Liver (tissue), 9 donors: ENCODE data around the gene EHD4. TPM values are rescaled to one million over a fixed set of nuclear protein-coding genes. Genes with fewer than 3 reads are reported as not detected.

Source experiments
- DNase-seq: peaks from one replicate; pipeline ENCODE4 v3.0.0-alpha.2; 2017; ENCODE audit warnings: low spot score
- H3K27ac ChIP-seq, 2 donors: one replicate each; pipeline ENCODE4 v1.7.0; 2013; ENCODE audit warnings: inconsistent platforms in 2 of 2, low read length in 2 of 2, control low read depth in 1 of 2, low read depth in 1 of 2, mild to moderate bottlenecking in 1 of 2
- H3K27me3 ChIP-seq, 4 donors: one replicate each; pipeline versions ENCODE4 v1.6.1 to v1.7.0; 2013; ENCODE audit warnings: low read length in 3 of 4, inconsistent platforms in 1 of 4, mild to moderate bottlenecking in 1 of 4, moderate library complexity in 1 of 4; ENCODE audit not compliant: control insufficient read depth in 4 of 4, insufficient read depth in 4 of 4
- H3K36me3 ChIP-seq, 4 donors: one replicate each; pipeline versions ENCODE4 v1.6.1 to v1.7.0; 2013; ENCODE audit warnings: low read length in 3 of 4, mild to moderate bottlenecking in 3 of 4, low read depth in 1 of 4, moderate library complexity in 1 of 4; ENCODE audit not compliant: control insufficient read depth in 4 of 4, insufficient read depth in 3 of 4
- H3K4me1 ChIP-seq, 4 donors: one replicate each; pipeline versions ENCODE4 v1.6.1 to v1.7.0; 2013; ENCODE audit warnings: low read length in 3 of 4, mild to moderate bottlenecking in 3 of 4, moderate library complexity in 1 of 4; ENCODE audit not compliant: control insufficient read depth in 4 of 4, insufficient read depth in 4 of 4
- H3K4me3 ChIP-seq, 3 donors: one replicate each; pipeline versions ENCODE4 v1.6.1 to v1.7.0; 2013; ENCODE audit warnings: low read length in 3 of 3, control low read depth in 1 of 3, low read depth in 1 of 3, mild to moderate bottlenecking in 1 of 3
- H3K9ac ChIP-seq, 2 donors: one replicate each; pipeline ENCODE4 v1.7.0; 2013; ENCODE audit warnings: low read length in 2 of 2, mild to moderate bottlenecking in 2 of 2, moderate library complexity in 2 of 2, control low read depth in 1 of 2, low read depth in 1 of 2
- H3K9me3 ChIP-seq, 4 donors: one replicate each; pipeline versions ENCODE4 v1.6.1 to v1.7.0; 2013; ENCODE audit warnings: low read length in 3 of 4; ENCODE audit not compliant: control insufficient read depth in 4 of 4
- EGR1 ChIP-seq, 2 donors: IDR thresholded peaks; 2 replicates each; pipeline ENCODE4 v1.6.1; 2016 to 2018; ENCODE audit warnings: antibody characterized with exemption in 2 of 2, low read depth in 2 of 2
- FOXA1 ChIP-seq: IDR thresholded peaks from 2 replicates; pipeline ENCODE4 v1.6.1; 2016; ENCODE audit warnings: antibody characterized with exemption
- FOXA2 ChIP-seq: IDR thresholded peaks from 2 replicates; pipeline ENCODE4 v1.6.1; 2016; ENCODE audit warnings: antibody characterized with exemption
- GABPA ChIP-seq, 2 donors: IDR thresholded peaks in 1 of 2; conservative IDR thresholded peaks in 1 of 2; 2 replicates each; pipeline ENCODE4 v1.6.1; 2016; ENCODE audit warnings: antibody characterized with exemption in 2 of 2, mild to moderate bottlenecking in 1 of 2, moderate library complexity in 1 of 2
- HNF4A ChIP-seq, 2 donors: conservative IDR thresholded peaks; 2 replicates each; pipeline ENCODE4 v1.6.1; 2016; ENCODE audit warnings: antibody characterized with exemption in 2 of 2, mild to moderate bottlenecking in 2 of 2
- HNF4G ChIP-seq: IDR thresholded peaks from 2 replicates; pipeline ENCODE4 v1.6.1; 2016; ENCODE audit warnings: antibody characterized with exemption
- JUND ChIP-seq, 2 donors: IDR thresholded peaks; 2 replicates each; pipeline ENCODE4 v1.6.1; 2016; ENCODE audit warnings: antibody characterized with exemption in 2 of 2
- NR2F2 ChIP-seq: IDR thresholded peaks from 2 replicates; pipeline ENCODE4 v1.6.1; 2016; ENCODE audit warnings: antibody characterized with exemption
- RAD21 ChIP-seq, 2 donors: IDR thresholded peaks; 2 replicates each; pipeline ENCODE4 v1.6.1; 2016; ENCODE audit warnings: antibody characterized with exemption in 2 of 2, mild to moderate bottlenecking in 2 of 2
- RXRA ChIP-seq, 2 donors: IDR thresholded peaks; 2 replicates each; pipeline ENCODE4 v1.6.1; 2017 to 2018; ENCODE audit warnings: antibody characterized with exemption in 2 of 2, mild to moderate bottlenecking in 1 of 2
- SP1 ChIP-seq: IDR thresholded peaks from 2 replicates; pipeline ENCODE4 v1.6.1; 2018; ENCODE audit warnings: antibody characterized with exemption, mild to moderate bottlenecking
- TAF1 ChIP-seq: conservative IDR thresholded peaks from 2 replicates; pipeline ENCODE4 v1.6.1; 2016; ENCODE audit warnings: antibody characterized with exemption, mild to moderate bottlenecking
- YY1 ChIP-seq: IDR thresholded peaks from 2 replicates; pipeline ENCODE4 v1.6.1; 2016; ENCODE audit warnings: antibody characterized with exemption, mild to moderate bottlenecking
- WGBS: extraction: QIAGEN DNeasy Blood & Tissue Kit; methylation state at CpG from one replicate; pipeline ENCODE4 v1.1.7; 2013; 5-methylcytosine and 5-hydroxymethylcytosine counted together
- polyA plus RNA-seq, 2 donors: library from polyadenylated mRNA; stranded (reverse) in 1 of 2; unstranded in 1 of 2; fragments of 200-250 nt in 1 of 2; fragments of >200 nt in 1 of 2; fragmentation: Nextera tagmentation in 1 of 2; extraction: Ambion mirVana in 1 of 2; gene quantifications; one replicate each; pipeline versions ENCODE4 v1.2.1 to v1.2.3, GENCODE V29; 2013 to 2015
- total RNA-seq, 2 donors: library from RNA; depleted of rRNA; stranded (reverse); fragments of >200 nt; gene quantifications; one replicate each; pipeline ENCODE4 v1.2.3, GENCODE V29; 2014
- TF ChIP-seq, protein P1 (sequence below): IDR thresholded peaks from 2 replicates; pipeline ENCODE4 v1.6.1; 2016; ENCODE audit warnings: antibody characterized with exemption, mild to moderate bottlenecking
- TF ChIP-seq, protein P2 (sequence below): IDR thresholded peaks from 2 replicates; pipeline ENCODE4 v1.6.1; 2016; ENCODE audit warnings: antibody characterized with exemption
- TF ChIP-seq, protein P3 (sequence below): IDR thresholded peaks from 2 replicates; pipeline ENCODE4 v1.6.1; 2016; ENCODE audit warnings: antibody characterized with exemption
- TF ChIP-seq, protein P4 (sequence below): fragments of 150-350 bp; IDR thresholded peaks from 2 replicates; pipeline ENCODE4 v1.5.1; 2017; ENCODE audit warnings: improper control_type of control experiment, low read depth, low read length; ENCODE audit not compliant: missing input control
- TF ChIP-seq, protein P5 (sequence below): IDR thresholded peaks from 2 replicates; pipeline ENCODE4 v1.6.1; 2016; ENCODE audit warnings: antibody characterized with exemption
- donor health status: healthy.
- donor health status: healthy.
- donor health status: healthy.
- donor health status: healthy.
- donor health status: healthy.

The EHD4 gene
- total and polyA plus RNA-seq, 4 donors = 3.3 to 10.0 (median 6.2) TPM

DNA sequence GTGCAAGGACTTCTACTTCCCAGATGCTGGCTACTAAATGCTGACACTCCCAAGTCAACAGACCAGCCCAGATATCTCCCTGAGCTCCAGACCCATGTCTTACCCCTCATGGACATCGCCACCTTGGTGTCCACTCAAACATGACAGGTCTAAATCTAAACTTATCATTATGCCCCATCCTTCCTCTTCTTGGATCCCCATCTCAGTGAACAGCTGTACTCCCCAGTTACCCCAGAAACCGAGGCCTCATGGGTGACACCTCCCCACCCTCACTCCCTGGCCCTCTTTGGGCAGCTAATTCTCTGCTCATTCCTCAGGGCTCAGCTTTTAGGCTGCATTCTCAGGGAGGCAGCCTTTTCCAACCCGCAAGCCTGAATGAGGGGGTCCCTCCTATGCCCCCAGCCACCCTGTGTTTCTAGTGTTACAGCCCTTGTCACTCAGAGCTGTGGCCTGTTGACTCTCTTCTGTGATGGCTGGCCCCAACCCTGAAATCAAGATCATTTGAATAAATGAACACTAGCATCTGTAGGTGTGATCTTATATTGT lies 5.4 kb downstream of the EHD4 start (continued):
- TF ChIP-seq, protein P1, sequence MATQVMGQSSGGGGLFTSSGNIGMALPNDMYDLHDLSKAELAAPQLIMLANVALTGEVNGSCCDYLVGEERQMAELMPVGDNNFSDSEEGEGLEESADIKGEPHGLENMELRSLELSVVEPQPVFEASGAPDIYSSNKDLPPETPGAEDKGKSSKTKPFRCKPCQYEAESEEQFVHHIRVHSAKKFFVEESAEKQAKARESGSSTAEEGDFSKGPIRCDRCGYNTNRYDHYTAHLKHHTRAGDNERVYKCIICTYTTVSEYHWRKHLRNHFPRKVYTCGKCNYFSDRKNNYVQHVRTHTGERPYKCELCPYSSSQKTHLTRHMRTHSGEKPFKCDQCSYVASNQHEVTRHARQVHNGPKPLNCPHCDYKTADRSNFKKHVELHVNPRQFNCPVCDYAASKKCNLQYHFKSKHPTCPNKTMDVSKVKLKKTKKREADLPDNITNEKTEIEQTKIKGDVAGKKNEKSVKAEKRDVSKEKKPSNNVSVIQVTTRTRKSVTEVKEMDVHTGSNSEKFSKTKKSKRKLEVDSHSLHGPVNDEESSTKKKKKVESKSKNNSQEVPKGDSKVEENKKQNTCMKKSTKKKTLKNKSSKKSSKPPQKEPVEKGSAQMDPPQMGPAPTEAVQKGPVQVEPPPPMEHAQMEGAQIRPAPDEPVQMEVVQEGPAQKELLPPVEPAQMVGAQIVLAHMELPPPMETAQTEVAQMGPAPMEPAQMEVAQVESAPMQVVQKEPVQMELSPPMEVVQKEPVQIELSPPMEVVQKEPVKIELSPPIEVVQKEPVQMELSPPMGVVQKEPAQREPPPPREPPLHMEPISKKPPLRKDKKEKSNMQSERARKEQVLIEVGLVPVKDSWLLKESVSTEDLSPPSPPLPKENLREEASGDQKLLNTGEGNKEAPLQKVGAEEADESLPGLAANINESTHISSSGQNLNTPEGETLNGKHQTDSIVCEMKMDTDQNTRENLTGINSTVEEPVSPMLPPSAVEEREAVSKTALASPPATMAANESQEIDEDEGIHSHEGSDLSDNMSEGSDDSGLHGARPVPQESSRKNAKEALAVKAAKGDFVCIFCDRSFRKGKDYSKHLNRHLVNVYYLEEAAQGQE = no peak

DNA sequence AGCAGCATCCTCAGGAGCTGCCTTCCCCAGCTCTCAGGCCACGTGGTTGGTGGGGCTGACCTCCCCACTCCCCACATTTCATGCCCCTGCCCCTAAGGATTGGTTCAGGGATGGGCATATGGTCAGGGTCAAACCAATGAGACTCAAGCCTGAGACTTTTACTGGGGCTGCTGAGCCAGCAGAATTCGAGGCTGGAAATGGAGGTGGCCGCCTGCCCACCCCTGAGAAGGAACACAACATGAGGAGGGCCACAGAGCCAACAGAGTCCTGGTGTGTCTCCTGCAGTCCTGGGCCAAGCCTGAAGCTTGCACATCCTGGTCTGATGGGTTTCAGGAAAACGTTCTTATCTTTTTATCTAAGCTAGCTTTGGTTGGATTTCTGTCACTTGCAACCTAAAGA lies 5.9 kb downstream of the EHD4 start:
- H3K27me3 ChIP-seq = no peaks in the 10 kb centered on the region
- H3K36me3 ChIP-seq = no peaks in the 10 kb centered on the region
- no peak for TF ChIP-seq JUND (IDR thresholded peaks at IDR 0.05)
- TF ChIP-seq, protein P2, sequence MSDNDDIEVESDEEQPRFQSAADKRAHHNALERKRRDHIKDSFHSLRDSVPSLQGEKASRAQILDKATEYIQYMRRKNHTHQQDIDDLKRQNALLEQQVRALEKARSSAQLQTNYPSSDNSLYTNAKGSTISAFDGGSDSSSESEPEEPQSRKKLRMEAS = no peak
- no peak for TF ChIP-seq TAF1
- no peak overlapping the region for H3K4me3 ChIP-seq
- H3K27ac ChIP-seq = no peak overlapping the region
- no peak overlapping the region for H3K9ac ChIP-seq
- H3K4me1 ChIP-seq = peaks cover 6 to 37% (median 11%) of the 10 kb centered on the region in 4 donors
- WGBS = 81% methylated on average over 4 of the region's 4 CpGs
- no peak for DNase-seq
- no peaks in the 10 kb centered on the region for H3K9me3 ChIP-seq

DNA sequence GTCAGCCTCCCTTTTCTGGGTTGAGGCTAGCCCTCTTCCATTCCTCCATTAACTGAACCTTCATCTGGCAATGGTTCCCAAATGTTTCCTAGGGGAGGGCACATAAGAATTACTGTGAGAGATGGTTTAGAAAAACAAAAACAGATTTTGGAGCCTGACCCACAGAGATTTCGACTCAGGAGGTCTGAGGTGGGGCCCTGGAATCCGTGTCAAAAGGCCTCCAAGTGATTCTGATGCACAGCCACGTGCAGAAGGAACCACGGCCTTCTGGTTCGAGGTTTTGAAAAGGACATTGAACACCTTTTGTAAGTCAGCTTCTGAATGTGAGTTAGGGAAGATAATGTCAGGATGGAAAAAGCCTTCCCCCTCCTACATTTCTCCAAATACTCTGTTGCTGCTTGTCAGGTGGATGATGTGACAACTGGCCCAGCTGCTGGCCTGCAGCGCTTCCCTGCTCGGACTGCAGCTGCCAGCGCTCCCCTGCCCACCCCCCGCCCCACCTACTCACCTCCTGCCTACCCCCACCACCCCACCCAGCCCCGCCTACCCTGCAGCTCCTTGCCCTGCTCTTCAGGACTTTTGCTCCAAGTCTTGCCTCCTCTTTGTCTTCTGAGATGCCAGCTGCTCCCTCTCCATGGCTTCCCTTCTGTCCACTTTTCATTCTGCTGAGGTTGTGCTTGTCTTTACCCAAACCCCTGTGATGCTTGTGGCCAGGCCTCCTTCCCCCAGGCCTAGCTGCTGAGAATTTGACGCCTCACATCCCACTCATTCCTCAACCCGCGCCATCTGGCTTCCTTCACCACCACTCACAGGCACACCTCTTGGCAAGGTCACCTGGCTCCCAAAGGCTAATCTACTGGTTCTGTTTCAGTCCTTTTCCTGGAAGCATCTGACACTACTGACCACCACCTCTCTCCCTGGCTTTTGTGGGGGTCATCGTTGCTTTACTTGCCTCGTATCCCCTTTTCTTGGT lies 6.6 kb downstream of the EHD4 start:
- Histone ChIP-seq H3K4me1 (peaks cover 5 to 35% (median 8%) of the 10 kb centered on the region in 4 donors), H3K27ac (no peak overlapping the region)

More for the DNA sequence above, 6.6 kb downstream of the EHD4 start:
- DNase-seq = peak; percentile 28
- H3K9me3 ChIP-seq = no peaks in the 10 kb centered on the region
- H3K27me3 ChIP-seq = no peaks in the 10 kb centered on the region
- H3K4me3 ChIP-seq = no peak overlapping the region
- H3K36me3 ChIP-seq = no peaks in the 10 kb centered on the region
- 91% methylated on average over 15 of the region's 15 CpGs for WGBS
- TF ChIP-seq TAF1 (no peak), SP1 (no peak), FOXA2 (no peak), GABPA (IDR thresholded peaks at IDR 0.05 in 1 of 2, conservative IDR thresholded peaks at IDR 0.05 in 1 of 2) (no peak), RAD21 (IDR thresholded peaks at IDR 0.05) (no peak), HNF4A (conservative IDR thresholded peaks at IDR 0.05) (no peak), FOXA1 (no peak), EGR1 (IDR thresholded peaks at IDR 0.05; ENCODE audit: low read depth in 2 of 2) (no peak), JUND (IDR thresholded peaks at IDR 0.05) (no peak), YY1 (no peak), HNF4G (no peak), NR2F2 (no peak), RXRA (IDR thresholded peaks at IDR 0.05) (no peak)
- TF ChIP-seq, protein P3, sequence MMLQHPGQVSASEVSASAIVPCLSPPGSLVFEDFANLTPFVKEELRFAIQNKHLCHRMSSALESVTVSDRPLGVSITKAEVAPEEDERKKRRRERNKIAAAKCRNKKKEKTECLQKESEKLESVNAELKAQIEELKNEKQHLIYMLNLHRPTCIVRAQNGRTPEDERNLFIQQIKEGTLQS = no peak
- TF ChIP-seq, protein P2 = no peak
- TF ChIP-seq, protein P4, sequence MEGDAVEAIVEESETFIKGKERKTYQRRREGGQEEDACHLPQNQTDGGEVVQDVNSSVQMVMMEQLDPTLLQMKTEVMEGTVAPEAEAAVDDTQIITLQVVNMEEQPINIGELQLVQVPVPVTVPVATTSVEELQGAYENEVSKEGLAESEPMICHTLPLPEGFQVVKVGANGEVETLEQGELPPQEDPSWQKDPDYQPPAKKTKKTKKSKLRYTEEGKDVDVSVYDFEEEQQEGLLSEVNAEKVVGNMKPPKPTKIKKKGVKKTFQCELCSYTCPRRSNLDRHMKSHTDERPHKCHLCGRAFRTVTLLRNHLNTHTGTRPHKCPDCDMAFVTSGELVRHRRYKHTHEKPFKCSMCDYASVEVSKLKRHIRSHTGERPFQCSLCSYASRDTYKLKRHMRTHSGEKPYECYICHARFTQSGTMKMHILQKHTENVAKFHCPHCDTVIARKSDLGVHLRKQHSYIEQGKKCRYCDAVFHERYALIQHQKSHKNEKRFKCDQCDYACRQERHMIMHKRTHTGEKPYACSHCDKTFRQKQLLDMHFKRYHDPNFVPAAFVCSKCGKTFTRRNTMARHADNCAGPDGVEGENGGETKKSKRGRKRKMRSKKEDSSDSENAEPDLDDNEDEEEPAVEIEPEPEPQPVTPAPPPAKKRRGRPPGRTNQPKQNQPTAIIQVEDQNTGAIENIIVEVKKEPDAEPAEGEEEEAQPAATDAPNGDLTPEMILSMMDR = no peak
- TF ChIP-seq, protein P5, sequence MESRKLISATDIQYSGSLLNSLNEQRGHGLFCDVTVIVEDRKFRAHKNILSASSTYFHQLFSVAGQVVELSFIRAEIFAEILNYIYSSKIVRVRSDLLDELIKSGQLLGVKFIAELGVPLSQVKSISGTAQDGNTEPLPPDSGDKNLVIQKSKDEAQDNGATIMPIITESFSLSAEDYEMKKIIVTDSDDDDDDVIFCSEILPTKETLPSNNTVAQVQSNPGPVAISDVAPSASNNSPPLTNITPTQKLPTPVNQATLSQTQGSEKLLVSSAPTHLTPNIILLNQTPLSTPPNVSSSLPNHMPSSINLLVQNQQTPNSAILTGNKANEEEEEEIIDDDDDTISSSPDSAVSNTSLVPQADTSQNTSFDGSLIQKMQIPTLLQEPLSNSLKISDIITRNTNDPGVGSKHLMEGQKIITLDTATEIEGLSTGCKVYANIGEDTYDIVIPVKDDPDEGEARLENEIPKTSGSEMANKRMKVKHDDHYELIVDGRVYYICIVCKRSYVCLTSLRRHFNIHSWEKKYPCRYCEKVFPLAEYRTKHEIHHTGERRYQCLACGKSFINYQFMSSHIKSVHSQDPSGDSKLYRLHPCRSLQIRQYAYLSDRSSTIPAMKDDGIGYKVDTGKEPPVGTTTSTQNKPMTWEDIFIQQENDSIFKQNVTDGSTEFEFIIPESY = no peak
- no peak overlapping the region for H3K9ac ChIP-seq
